ENCODE measurements around the gene EFNB2. TPM values are rescaled to one million over a fixed set of nuclear protein-coding genes. Genes with fewer than 3 reads are reported as not detected.
A peak's percentile ranks its signal among the peaks of the same experiment; 100 is the strongest.

Gene EFNB2
- total and polyA plus RNA-seq, 4 donors, result 34.2 to 83.3 (median 45.1) TPM

- Histone ChIP-seq H3K4me1 (ENCODE audit: control insufficient read depth, insufficient read depth, low read length) (peaks cover 7% of the 10 kb centered on the region), H3K36me3 (ENCODE audit: control insufficient read depth, insufficient read depth, low read length) (no peaks in the 10 kb centered on the region), H3K4me3 (ENCODE audit: low read depth, low read length) (no peak overlapping the region), H3K27me3 (ENCODE audit: control insufficient read depth, insufficient read depth, low read length) (no peaks in the 10 kb centered on the region), H3K27ac (ENCODE audit: low read depth, low read length) (peak overlapping the region; percentile 18), H3K9me3 (ENCODE audit: control insufficient read depth, insufficient read depth, low read length) (no peaks in the 10 kb centered on the region)
- no peak for DNase-seq (ENCODE audit: low read depth in 4 of 6, low spot score in 6 of 6)
- 53% methylated on average over 5 of the region's 9 CpGs for WGBS (ENCODE audit: insufficient coverage)
Observed at GRCh38 chr13:106503730-106504453, 31.6 kb downstream of the EFNB2 start.

- H3K9me3 ChIP-seq (ENCODE audit: control insufficient read depth, insufficient read depth, low read length), result no peaks in the 10 kb centered on the region
- DNase-seq (ENCODE audit: low read depth in 4 of 6, low spot score in 6 of 6), result no peak
- 98% methylated on average over 4 of the region's 5 CpGs for WGBS (ENCODE audit: insufficient coverage)
- no peaks in the 10 kb centered on the region for H3K36me3 ChIP-seq (ENCODE audit: control insufficient read depth, insufficient read depth, low read length)
- peaks cover 7% of the 10 kb centered on the region for H3K4me1 ChIP-seq (ENCODE audit: control insufficient read depth, insufficient read depth, low read length)
- H3K27me3 ChIP-seq (ENCODE audit: control insufficient read depth, insufficient read depth, low read length), result no peaks in the 10 kb centered on the region
- H3K27ac ChIP-seq (ENCODE audit: low read depth, low read length), result peak overlapping the region; percentile 18
- no peak overlapping the region for H3K4me3 ChIP-seq (ENCODE audit: low read depth, low read length)
Observed at GRCh38 chr13:106503272-106503671, 32.2 kb downstream of the EFNB2 start.

GRCh38 chr13:106500445-106500844 lies 35.0 kb downstream of the EFNB2 start:
- H3K4me3 ChIP-seq (ENCODE audit: low read depth, low read length), result no peak overlapping the region
- peak overlapping the region; percentile 40 for H3K27ac ChIP-seq (ENCODE audit: low read depth, low read length)
- no peaks in the 10 kb centered on the region for H3K27me3 ChIP-seq (ENCODE audit: control insufficient read depth, insufficient read depth, low read length)
- no peaks in the 10 kb centered on the region for H3K36me3 ChIP-seq (ENCODE audit: control insufficient read depth, insufficient read depth, low read length)
- no peaks in the 10 kb centered on the region for H3K9me3 ChIP-seq (ENCODE audit: control insufficient read depth, insufficient read depth, low read length)
- WGBS (ENCODE audit: insufficient coverage), result 80% methylated on average over 4 of the region's 6 CpGs
- DNase-seq (ENCODE audit: low read depth in 4 of 6, low spot score in 6 of 6), result no peak
- H3K4me1 ChIP-seq (ENCODE audit: control insufficient read depth, insufficient read depth, low read length), result peaks cover 7% of the 10 kb centered on the region

GRCh38 chr13:106499896-106500295 lies 35.6 kb downstream of the EFNB2 start:
- Histone ChIP-seq H3K9me3 (ENCODE audit: control insufficient read depth, insufficient read depth, low read length) (no peaks in the 10 kb centered on the region), H3K36me3 (ENCODE audit: control insufficient read depth, insufficient read depth, low read length) (no peaks in the 10 kb centered on the region), H3K27ac (ENCODE audit: low read depth, low read length) (no peak overlapping the region), H3K27me3 (ENCODE audit: control insufficient read depth, insufficient read depth, low read length) (no peaks in the 10 kb centered on the region), H3K4me3 (ENCODE audit: low read depth, low read length) (no peak overlapping the region), H3K4me1 (ENCODE audit: control insufficient read depth, insufficient read depth, low read length) (peaks cover 4% of the 10 kb centered on the region)
- DNase-seq (ENCODE audit: low read depth in 4 of 6, low spot score in 6 of 6), result no peak
- no CpG with 5 or more reads among the region's 4 CpGs for WGBS (ENCODE audit: insufficient coverage)

- Histone ChIP-seq H3K27me3 (ENCODE audit: control insufficient read depth, insufficient read depth, low read length) (no peaks in the 10 kb centered on the region), H3K9me3 (ENCODE audit: control insufficient read depth, insufficient read depth, low read length) (no peaks in the 10 kb centered on the region), H3K27ac (ENCODE audit: low read depth, low read length) (peak overlapping the region; percentile 49), H3K36me3 (ENCODE audit: control insufficient read depth, insufficient read depth, low read length) (no peaks in the 10 kb centered on the region), H3K4me1 (ENCODE audit: control insufficient read depth, insufficient read depth, low read length) (peaks cover 4% of the 10 kb centered on the region), H3K4me3 (ENCODE audit: low read depth, low read length) (no peak overlapping the region)
- DNase-seq (ENCODE audit: low read depth in 4 of 6, low spot score in 6 of 6), result no peak
- no CpG with 5 or more reads among the region's 2 CpGs for WGBS (ENCODE audit: insufficient coverage)
Observed at GRCh38 chr13:106499113-106499512, 36.3 kb downstream of the EFNB2 start.

- WGBS (ENCODE audit: insufficient coverage), result 33% methylated on average over 1 of the region's 1 CpG
Observed at GRCh38 chr13:106498571-106498970, 36.9 kb downstream of the EFNB2 start.

GRCh38 chr13:106498158-106498557 lies 37.3 kb downstream of the EFNB2 start:
- no peaks in the 10 kb centered on the region for H3K27me3 ChIP-seq (ENCODE audit: control insufficient read depth, insufficient read depth, low read length)
- no peak for DNase-seq (ENCODE audit: low read depth in 4 of 6, low spot score in 6 of 6)
- no peaks in the 10 kb centered on the region for H3K9me3 ChIP-seq (ENCODE audit: control insufficient read depth, insufficient read depth, low read length)
- H3K4me3 ChIP-seq (ENCODE audit: low read depth, low read length), result no peak overlapping the region
- peaks cover 7% of the 10 kb centered on the region for H3K36me3 ChIP-seq (ENCODE audit: control insufficient read depth, insufficient read depth, low read length)
- 0% methylated on average over 1 of the region's 3 CpGs for WGBS (ENCODE audit: insufficient coverage)
- peak overlapping the region; percentile 49 for H3K27ac ChIP-seq (ENCODE audit: low read depth, low read length)
- H3K4me1 ChIP-seq (ENCODE audit: control insufficient read depth, insufficient read depth, low read length), result peaks cover 6% of the 10 kb centered on the region

More at GRCh38 chr13:106498571-106498970, 36.9 kb downstream of the EFNB2 start:
- no peak for DNase-seq (ENCODE audit: low read depth in 4 of 6, low spot score in 6 of 6)
- Histone ChIP-seq H3K4me3 (ENCODE audit: low read depth, low read length) (no peak overlapping the region), H3K4me1 (ENCODE audit: control insufficient read depth, insufficient read depth, low read length) (peaks cover 6% of the 10 kb centered on the region), H3K27me3 (ENCODE audit: control insufficient read depth, insufficient read depth, low read length) (no peaks in the 10 kb centered on the region), H3K36me3 (ENCODE audit: control insufficient read depth, insufficient read depth, low read length) (peaks cover 3% of the 10 kb centered on the region), H3K27ac (ENCODE audit: low read depth, low read length) (peak overlapping the region; percentile 49), H3K9me3 (ENCODE audit: control insufficient read depth, insufficient read depth, low read length) (no peaks in the 10 kb centered on the region)

GRCh38 chr13:106497079-106497478 lies 38.4 kb downstream of the EFNB2 start:
- Histone ChIP-seq H3K27me3 (ENCODE audit: control insufficient read depth, insufficient read depth, low read length) (no peaks in the 10 kb centered on the region), H3K4me3 (ENCODE audit: low read depth, low read length) (no peak overlapping the region), H3K27ac (ENCODE audit: low read depth, low read length) (no peak overlapping the region), H3K9me3 (ENCODE audit: control insufficient read depth, insufficient read depth, low read length) (no peaks in the 10 kb centered on the region), H3K4me1 (ENCODE audit: control insufficient read depth, insufficient read depth, low read length) (peaks cover 16% of the 10 kb centered on the region), H3K36me3 (ENCODE audit: control insufficient read depth, insufficient read depth, low read length) (peaks cover 17% of the 10 kb centered on the region)
- no peak for DNase-seq (ENCODE audit: low read depth in 4 of 6, low spot score in 6 of 6)
- WGBS (ENCODE audit: insufficient coverage), result no CpG with 5 or more reads among the region's 1 CpG

GRCh38 chr13:106496072-106496997 lies 39.1 kb downstream of the EFNB2 start:
- Histone ChIP-seq H3K27me3 (ENCODE audit: control insufficient read depth, insufficient read depth, low read length) (no peaks in the 10 kb centered on the region), H3K9me3 (ENCODE audit: control insufficient read depth, insufficient read depth, low read length) (no peaks in the 10 kb centered on the region), H3K4me3 (ENCODE audit: low read depth, low read length) (no peak overlapping the region), H3K4me1 (ENCODE audit: control insufficient read depth, insufficient read depth, low read length) (peaks cover 22% of the 10 kb centered on the region), H3K36me3 (ENCODE audit: control insufficient read depth, insufficient read depth, low read length) (peaks cover 17% of the 10 kb centered on the region), H3K27ac (ENCODE audit: low read depth, low read length) (peak overlapping the region; percentile 26)
- WGBS (ENCODE audit: insufficient coverage), result 52% methylated on average over 4 of the region's 6 CpGs
- peak in 1 of 6 donors; percentile 58 for DNase-seq (ENCODE audit: low read depth in 4 of 6, low spot score in 6 of 6)

All from spinal cord (tissue), 10 donors.